PFSK-1 (cell line): ENCODE results near the gene ARTN.

Experiments used
- FOXP2 ChIP-seq: optimal IDR thresholded peaks from 2 replicates; pipeline ENCODE3; 2011; ENCODE audit warnings: borderline replicate concordance, control low read depth, inconsistent platforms; ENCODE audit not compliant: insufficient read depth; ENCODE audit errors: extremely low read length, extremely low read depth
- POLR2AphosphoS5 ChIP-seq: IDR thresholded peaks from 2 replicates; pipeline ENCODE4 v1.6.1; 2012; ENCODE audit warnings: low read depth, mild to moderate bottlenecking, control low read depth, low read length, moderate library complexity
- REST ChIP-seq, 2 experiments: IDR thresholded peaks; 2 replicates each; pipeline versions ENCODE4 v1.6.1 to v1.8.0; 2011 to 2012; ENCODE audit warnings: low read depth in 2 of 2, low read length in 2 of 2, control low read depth in 1 of 2, inconsistent platforms in 1 of 2, mild to moderate bottlenecking in 1 of 2, moderate library complexity in 1 of 2; ENCODE audit not compliant: insufficient read depth in 1 of 2
- SIN3A ChIP-seq: IDR thresholded peaks from 2 replicates; pipeline ENCODE4 v1.6.1; 2012; ENCODE audit warnings: mild to moderate bottlenecking, low read length, moderate library complexity, borderline replicate concordance; ENCODE audit not compliant: insufficient read depth
- TAF1 ChIP-seq: IDR thresholded peaks from 2 replicates; pipeline ENCODE4 v1.6.1; 2012; ENCODE audit warnings: low read length, control low read depth, borderline replicate concordance; ENCODE audit not compliant: insufficient read depth

Gene ARTN

GRCh38 chr1:43946236-43947060 is 12.8 kb downstream of the ARTN start, which contains the start of gene IPO13:
TSS of gene IPO13 (plus strand) at chr1:43946950. CDS start at chr1:43947601, 651 bp downstream.
- TF ChIP-seq TAF1 (peak; percentile 76; the same call in 1 of the 2 replicates), FOXP2 (peak; percentile 70), SIN3A (0 out of 2 replicates have a peak, but pooled peaks have one; percentile 64), REST (IDR thresholded peaks at IDR 0.05; ENCODE audit: insufficient read depth in 1 of 2, low read depth in 2 of 2, low read length in 2 of 2) (peak; percentile 85 to 96), POLR2AphosphoS5 (peak; percentile 87)

GRCh38 chr1:43947061-43947873 is 13.7 kb downstream of the ARTN start:
- TF ChIP-seq SIN3A (no peak), REST (IDR thresholded peaks at IDR 0.05; ENCODE audit: insufficient read depth in 1 of 2, low read depth in 2 of 2, low read length in 2 of 2) (no peak), POLR2AphosphoS5 (no peak), TAF1 (no peak), FOXP2 (no peak)

GRCh38 chr1:43947874-43948437 is 14.4 kb downstream of the ARTN start:
- TF ChIP-seq REST (IDR thresholded peaks at IDR 0.05; ENCODE audit: insufficient read depth in 1 of 2, low read depth in 2 of 2, low read length in 2 of 2) (no peak), TAF1 (no peak), FOXP2 (no peak), POLR2AphosphoS5 (no peak), SIN3A (no peak)

- no peak for TF ChIP-seq TAF1
- TF ChIP-seq FOXP2 = no peak
- TF ChIP-seq REST (IDR thresholded peaks at IDR 0.05; ENCODE audit: insufficient read depth in 1 of 2, low read depth in 2 of 2, low read length in 2 of 2) = no peak
- no peak for TF ChIP-seq SIN3A
- TF ChIP-seq POLR2AphosphoS5 = no peak
Measured at GRCh38 chr1:43949678-43950077, 16.1 kb downstream of the ARTN start.
